Esophagus (tissue), 2 donors: ENCODE data around the gene KHDC4. TPM values are rescaled to one million over a fixed set of nuclear protein-coding genes. Genes with fewer than 3 reads are reported as not detected.

Experiments
- polyA plus RNA-seq, 2 donors: library from polyadenylated mRNA; stranded (reverse); fragments of 200-250 nt; gene quantifications; one replicate each; pipeline ENCODE4 v1.2.3, GENCODE V29; 2013
- donor health status: healthy with polysubstance abuse.
- donor health status: Bipolar disorder and iron deficiency.

Gene KHDC4
- polyA plus RNA-seq, 2 donors: 11.9 to 29.6 TPM

Other genes starting within 250 kb of the KHDC4 start
- gene YY1AP1, start 245.6 kb downstream of the KHDC4 start, polyA plus RNA-seq: 10 to 100 TPM; 31.8 to 37.4 TPM
- 10 to 100 TPM; 57.6 to 65.8 TPM for gene DAP3, start 245.3 kb downstream of the KHDC4 start, polyA plus RNA-seq
- 10 to 100 TPM; 11.0 to 19.8 TPM for gene GON4L, start 77.2 kb downstream of the KHDC4 start, polyA plus RNA-seq
- gene SYT11, start 74.8 kb downstream of the KHDC4 start, polyA plus RNA-seq: under 1 TPM; 0.20 to 0.99 TPM
- 10 to 100 TPM; 23.4 to 29.7 TPM for gene RIT1, start 23.1 kb downstream of the KHDC4 start, polyA plus RNA-seq
- under 1 TPM; 0.04 to 0.08 TPM for gene RXFP4, start 7.2 kb upstream of the KHDC4 start, polyA plus RNA-seq
- gene ARHGEF2, start 44.1 kb upstream of the KHDC4 start, polyA plus RNA-seq: 10 to 100 TPM; 15.9 to 26.6 TPM
- gene SSR2, start 86.5 kb upstream of the KHDC4 start, polyA plus RNA-seq: 100 to 1,000 TPM in 1 of 2 donors, 10 to 100 TPM in 1; 67.0 to 145 TPM
- gene UBQLN4, start 119.4 kb upstream of the KHDC4 start, polyA plus RNA-seq: 10 to 100 TPM; 18.3 to 21.0 TPM
- gene LAMTOR2, start 120.4 kb upstream of the KHDC4 start, polyA plus RNA-seq: 100 to 1,000 TPM in 1 of 2 donors, 10 to 100 TPM in 1; 82.6 to 101 TPM
- 100 to 1,000 TPM; 470 to 576 TPM for gene RAB25, start 126.7 kb upstream of the KHDC4 start, polyA plus RNA-seq
- under 1 TPM; 0.36 to 0.59 TPM for gene MEX3A, start 148.1 kb upstream of the KHDC4 start, polyA plus RNA-seq
- 100 to 1,000 TPM; 183 to 230 TPM for gene LMNA, start 180.3 kb upstream of the KHDC4 start, polyA plus RNA-seq
- 10 to 100 TPM; 23.8 to 24.9 TPM for gene SEMA4A, start 219.2 kb upstream of the KHDC4 start, polyA plus RNA-seq